ENCODE data around the gene VCX.
"Not testable (repeated sequence)": the region's sequence is repeated elsewhere in the genome, so short reads cannot be mapped to it uniquely, and the experiment has no call there.

The VCX gene

DNA sequence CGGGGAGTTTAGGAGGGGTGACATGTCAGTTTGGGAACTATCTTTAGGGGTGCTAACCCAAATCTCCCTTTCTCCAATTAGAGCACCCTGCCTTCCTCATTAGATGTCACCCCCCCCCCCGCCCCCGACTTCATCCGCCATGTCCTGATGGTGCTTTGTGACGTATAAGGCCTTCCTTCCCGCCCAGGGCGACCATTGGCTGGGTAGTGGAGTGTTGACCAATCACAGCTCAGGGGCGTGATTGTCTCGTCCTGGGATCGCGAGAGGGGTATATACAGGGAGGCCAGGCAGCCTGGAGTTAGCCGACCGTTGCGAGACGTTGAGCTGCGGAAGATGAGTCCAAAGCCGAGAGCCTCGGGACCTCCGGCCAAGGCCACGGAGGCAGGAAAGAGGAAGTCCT is at the start of gene VCX:
Gene VCX (plus strand): TSS at position 301 of the 400 bp plus-strand sequence. CDS start 33 bp downstream, at position 334.
- not testable (repeated sequence) for DNase-seq (ENCODE audit: low read depth in 2 of 2)

DNA sequence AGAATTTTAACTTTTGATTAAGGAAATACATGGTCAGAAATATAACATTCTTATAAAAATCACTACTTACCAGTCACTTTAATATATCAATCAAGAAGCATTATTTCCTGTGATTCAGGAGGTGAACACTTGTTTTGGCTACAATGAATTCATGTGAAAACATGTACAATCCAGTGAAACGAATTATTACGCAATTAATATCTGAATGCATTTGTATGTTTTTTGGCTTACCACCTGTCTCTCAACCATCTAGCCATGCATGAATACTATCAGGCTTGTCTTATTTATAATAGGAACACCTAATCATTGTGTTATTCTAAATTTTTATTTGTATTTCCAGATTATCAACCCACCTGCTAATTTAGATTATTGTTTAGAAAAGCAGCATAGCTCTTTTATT is 44.6 kb upstream of the VCX start:
- DNase-seq (ENCODE audit: low read depth in 2 of 2): no peak

DNA sequence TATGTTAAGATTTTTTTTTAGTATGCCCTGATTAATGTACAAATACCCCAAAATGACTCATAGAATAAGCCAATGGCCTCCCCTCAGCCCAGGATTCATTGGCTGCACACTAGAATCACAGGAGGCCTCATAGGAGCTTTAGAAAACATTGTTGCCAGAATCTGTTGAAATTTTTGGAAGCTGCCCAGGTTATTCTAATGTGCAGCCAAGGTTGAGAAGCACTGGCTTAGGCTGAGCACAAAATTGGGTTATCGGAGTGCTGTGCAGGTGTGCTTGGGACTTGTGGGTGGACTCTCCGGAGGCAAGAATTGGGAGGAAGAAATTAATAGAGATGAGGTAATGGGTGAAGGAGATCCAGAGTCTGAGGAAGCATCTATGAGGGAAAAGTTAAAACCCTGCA is 41.3 kb upstream of the VCX start:
- no peak for DNase-seq (ENCODE audit: low read depth in 2 of 2)

DNA sequence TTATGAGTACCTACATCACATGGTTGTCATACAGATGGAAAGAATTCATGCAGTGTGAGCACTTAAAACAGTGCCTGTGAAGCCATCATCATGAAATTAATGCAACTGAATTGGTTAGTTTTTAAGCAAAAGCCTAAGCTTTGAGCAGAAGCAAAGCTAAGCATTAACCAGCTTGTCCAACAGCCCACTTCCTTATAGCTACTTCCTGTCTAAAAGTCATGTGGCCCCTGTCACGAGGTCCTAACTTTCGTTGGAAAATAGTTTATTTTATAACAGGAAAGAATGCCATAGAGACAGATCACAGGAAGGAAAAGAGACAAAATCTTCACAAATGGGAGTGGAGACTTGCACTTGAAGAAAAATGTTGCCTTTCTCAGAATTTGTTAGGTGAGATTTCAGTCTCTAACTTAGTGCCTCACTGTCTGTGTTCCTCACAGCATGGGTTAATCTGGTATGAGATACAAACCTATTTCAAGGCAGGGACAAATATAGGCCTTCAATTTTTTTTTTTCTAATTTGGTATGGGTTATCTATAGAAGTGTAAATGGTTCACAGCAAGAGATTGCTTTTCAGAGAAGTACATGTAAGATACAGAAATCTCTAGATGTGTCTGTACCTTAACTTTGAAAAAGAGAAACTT is 27.7 kb upstream of the VCX start:
- DNase-seq (ENCODE audit: low read depth in 2 of 2): no peak

DNA sequence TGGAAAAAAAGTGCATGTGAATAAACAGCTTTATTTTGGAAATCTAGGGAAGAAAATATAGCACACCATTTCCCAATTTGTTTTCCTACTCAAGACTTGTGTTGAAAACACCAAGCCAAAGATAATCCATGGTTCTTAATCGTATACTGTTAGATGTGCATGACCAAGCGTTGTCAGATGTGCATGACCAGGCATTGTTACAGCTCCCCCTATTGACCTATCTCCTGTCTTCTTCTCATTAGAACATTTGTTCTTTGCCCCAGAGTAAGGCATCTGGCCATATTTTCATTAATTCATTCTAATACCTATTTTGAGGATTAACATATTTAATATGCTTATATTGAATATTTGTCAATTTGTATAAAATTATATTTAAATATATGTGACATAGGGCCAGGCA is 14.4 kb upstream of the VCX start:
- no peak for DNase-seq (ENCODE audit: low read depth in 2 of 2)

DNA sequence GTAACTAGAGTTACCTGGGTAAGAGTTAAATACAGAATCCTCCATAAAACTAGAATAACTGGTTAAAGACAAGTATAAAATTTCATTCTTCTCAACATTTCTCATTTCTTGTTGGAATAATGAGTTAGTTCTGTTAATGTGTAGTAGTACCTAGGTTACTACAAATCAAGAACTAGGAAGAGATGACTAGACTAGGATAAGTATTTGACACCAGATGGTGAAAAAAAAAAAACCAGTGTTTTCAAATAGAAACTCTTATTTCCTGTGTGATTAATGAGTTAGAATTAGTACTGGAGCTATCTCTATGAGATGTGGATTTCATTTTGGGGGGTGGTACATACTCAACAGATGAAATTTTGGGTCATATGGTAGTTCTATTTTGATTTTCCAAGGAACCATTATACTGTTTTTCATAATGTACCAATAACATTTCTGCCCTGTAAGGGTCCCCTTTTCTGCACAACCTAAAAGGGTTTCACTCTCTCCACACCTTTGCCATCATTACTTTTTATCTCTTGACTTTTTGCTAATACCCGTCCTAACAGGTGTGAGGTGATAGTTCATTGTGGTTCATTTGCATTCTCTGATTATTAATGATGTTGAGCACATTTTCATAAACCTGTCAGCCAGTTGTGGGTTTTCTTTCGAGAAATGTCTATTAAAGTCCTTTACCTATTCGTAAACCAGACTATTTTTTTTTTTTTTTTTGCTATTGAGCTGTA is 1.7 kb upstream of the VCX start:
- DNase-seq (ENCODE audit: low read depth in 2 of 2): no peak

DNA sequence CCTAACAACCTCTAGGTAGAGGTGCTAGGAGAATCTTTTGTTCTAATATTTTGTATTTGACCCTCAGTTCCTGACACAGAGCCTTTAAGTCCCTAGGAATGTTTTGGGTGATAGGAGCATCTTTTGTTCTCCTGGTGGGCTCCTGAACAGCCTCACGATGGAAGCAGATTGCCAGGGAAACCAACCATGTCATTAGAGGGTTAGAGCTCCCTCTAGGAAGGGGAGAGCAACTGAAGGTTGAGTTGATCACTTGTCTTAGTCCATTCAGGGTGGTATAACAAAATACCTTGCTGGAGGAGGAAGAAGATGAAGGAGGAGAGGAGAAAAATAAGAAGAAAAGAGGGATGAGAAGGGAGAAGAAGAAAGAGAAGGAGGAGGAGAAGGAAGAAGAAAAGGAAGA is 9.2 kb downstream of the VCX start:
- no peak for DNase-seq (ENCODE audit: low read depth in 2 of 2)

DNA sequence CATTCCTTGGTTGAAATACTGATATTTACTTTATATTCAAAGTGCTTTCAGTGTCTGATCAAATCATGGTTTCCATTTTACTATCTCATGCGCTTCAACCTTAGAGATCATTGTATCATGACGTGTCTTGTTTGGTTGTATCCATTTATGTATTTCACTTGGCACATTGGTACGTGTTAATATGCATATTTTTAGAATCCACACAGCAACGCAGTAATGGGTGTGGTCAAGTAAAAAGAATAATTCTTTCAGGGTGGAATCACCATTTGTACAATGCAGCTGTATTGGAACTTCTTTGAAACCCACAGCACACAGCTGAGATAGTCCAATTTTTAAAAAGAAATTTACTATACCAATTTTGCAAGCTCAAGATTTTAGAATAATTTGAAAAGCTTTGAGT is 29.1 kb downstream of the VCX start:
- DNase-seq (ENCODE audit: low read depth in 2 of 2): no peak

DNA sequence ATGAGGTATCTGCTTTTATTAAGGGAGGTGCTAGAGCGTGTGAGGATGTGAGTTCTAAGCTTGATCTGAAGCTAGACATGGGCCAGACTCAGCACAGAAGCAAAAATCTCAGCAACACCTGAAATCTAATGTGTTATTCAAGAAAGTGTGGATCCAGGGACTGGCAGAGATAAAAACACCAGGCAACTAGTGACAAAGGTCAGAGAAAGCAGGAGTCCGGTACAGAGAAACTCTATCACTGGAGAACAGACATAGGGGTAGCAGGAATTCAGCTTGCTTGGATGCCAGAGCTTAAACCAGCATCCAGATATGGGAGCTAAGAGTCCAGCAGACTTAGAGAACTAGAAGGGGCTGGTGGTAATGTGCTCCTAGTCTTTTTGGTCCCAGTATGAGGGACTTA is 34.0 kb downstream of the VCX start:
- DNase-seq (ENCODE audit: low read depth in 2 of 2): no peak

DNA sequence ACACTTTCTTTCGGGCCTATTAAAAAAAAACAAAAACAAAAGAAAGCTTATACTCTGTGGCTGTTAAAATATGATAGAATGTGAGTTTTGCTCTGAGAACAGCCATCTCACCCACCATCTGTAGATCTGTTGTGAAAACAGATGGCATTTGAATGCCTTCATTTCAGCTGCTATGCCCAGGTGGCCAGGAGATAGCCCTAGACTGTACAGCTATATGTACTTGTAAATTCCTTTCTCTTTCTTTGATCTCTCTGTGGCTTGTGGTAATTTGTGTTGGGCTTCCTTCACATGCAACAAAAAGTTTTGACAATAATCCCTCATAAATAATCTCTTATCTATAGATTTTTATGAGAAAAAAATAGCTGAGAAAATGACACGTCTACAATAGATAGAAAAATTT is 46.2 kb downstream of the VCX start:
- DNase-seq (ENCODE audit: low read depth in 2 of 2): no peak

DNA sequence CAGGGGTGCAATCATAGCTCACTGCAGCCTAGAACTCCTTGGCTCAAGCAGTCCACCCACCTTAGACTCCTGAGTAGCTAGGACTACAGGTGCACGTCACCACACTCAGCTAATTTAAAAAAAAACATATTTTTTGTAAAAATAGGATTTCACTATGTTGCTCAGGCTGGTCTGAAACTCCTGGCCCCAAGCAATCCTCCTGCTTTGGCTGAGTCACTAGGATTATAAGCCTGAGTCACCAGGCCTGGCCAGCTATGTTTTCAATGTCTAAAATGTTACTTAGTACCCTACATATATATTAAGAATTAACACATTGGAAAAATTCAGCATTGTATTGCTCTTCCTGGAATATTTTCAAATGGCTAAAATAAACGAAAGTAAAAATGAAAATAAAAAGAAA is 46.7 kb downstream of the VCX start:
- no peak for DNase-seq (ENCODE audit: low read depth in 2 of 2)

DNA sequence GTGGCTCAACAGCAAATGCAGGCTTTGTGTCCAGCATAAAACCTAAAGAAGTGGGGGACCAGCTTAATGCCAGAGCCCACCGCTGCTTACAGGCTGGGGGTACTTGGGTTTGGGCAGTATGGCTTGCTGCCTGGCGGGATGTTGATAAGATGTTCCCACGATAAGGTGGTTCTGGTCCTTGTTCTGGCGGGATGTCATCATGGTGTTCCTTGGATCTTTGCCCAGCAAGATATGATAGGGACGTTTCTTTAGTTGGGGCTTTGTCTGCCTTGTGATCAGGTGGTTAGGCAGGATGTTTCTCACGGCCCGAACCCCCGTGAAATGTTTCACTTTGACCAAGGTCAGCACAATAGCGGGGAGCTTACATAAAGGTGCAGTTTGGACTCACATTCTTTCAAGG is 49.0 kb downstream of the VCX start:
- no peak for DNase-seq (ENCODE audit: low read depth in 2 of 2)
